ENCODE results near the gene CBFA2T3. TPM values are rescaled to one million over a fixed set of nuclear protein-coding genes. Genes with fewer than 3 reads are reported as not detected.

The CBFA2T3 gene
- total and polyA plus RNA-seq, 2 of the 13 experiments (the other 11 are each of a cell fraction or from before 2014, with no cell fraction given): 0.05 TPM; not detected in 1

- no peak for TF ChIP-seq UBTF (CRISPR knock-in tag; IDR thresholded peaks at IDR 0.05)
- TF ChIP-seq SSRP1 (CRISPR knock-in tag; IDR thresholded peaks at IDR 0.05): no peak
- TF ChIP-seq ZFP62 (CRISPR knock-in tag; IDR thresholded peaks at IDR 0.05): no peak
- TF ChIP-seq KLF9 (CRISPR knock-in tag; IDR thresholded peaks at IDR 0.05; ENCODE audit: low read depth): no peak
- no peak for TF ChIP-seq POLR2G (IDR thresholded peaks at IDR 0.05; ENCODE audit: low read depth, low read length)
- no peak for TF ChIP-seq POLR2A (IDR thresholded peaks at IDR 0.05; ENCODE audit: insufficient read depth in 1 of 2, low read depth in 2 of 2, low read length in 2 of 2)
- no peak for TF ChIP-seq MAX (IDR thresholded peaks at IDR 0.05)
- no peak for TF ChIP-seq ZNF562 (CRISPR knock-in tag; IDR thresholded peaks at IDR 0.05; ENCODE audit: borderline replicate concordance)
- TF ChIP-seq ZNF180 (CRISPR knock-in tag; IDR thresholded peaks at IDR 0.05; ENCODE audit: borderline replicate concordance, low read depth): no peak
Measured at GRCh38 chr16:89013111-89013510, 36.1 kb upstream of the CBFA2T3 start (continued).

GRCh38 chr16:89012622-89012995 lies 35.6 kb upstream of the CBFA2T3 start:
- intact Hi-C loops (cut with micrococcal nuclease; ENCODE audit: unreplicated experiment) (no loop called here), in situ Hi-C loops (cut with HindIII; ENCODE audit: extremely low pct_ligation_motif_present, low pct_unique_long_range_greater_than_20kb) (no loop called here)
- no peak overlapping the region for H3K27ac ChIP-seq (ENCODE audit: extremely low read length, insufficient read depth, low read length)
- no peak overlapping the region for H3K9ac ChIP-seq (ENCODE audit: insufficient read depth, low read depth, low read length)
- H3K4me3 ChIP-seq (replicated peaks in 1 of 3; ENCODE audit: insufficient read depth in 1 of 3, low read depth in 2 of 3, low read length in 3 of 3): no peak overlapping the region
- no peaks in the 10 kb centered on the region for H3K4me1 ChIP-seq (ENCODE audit: insufficient read depth, low read length)
- H3K79me2 ChIP-seq (ENCODE audit: insufficient read depth, low read length): no peaks in the 10 kb centered on the region
- 0% methylated on average over 2 of the region's 2 CpGs for WGBS (ENCODE audit: low lambda C conversion rate)
- POLR2A ChIA-PET: no interaction called here
- ATAC-seq (no peak), DNase-seq (ENCODE audit: low spot score) (no peak), FAIRE-seq (no peak)
- no TSS peak for BruUV-seq (replicated peaks)
- TF ChIP-seq NR3C1 (CRISPR knock-in tag; IDR thresholded peaks at IDR 0.05) (no peak), PHF20 (CRISPR knock-in tag; IDR thresholded peaks at IDR 0.05) (no peak), TRIM24 (CRISPR knock-in tag; IDR thresholded peaks at IDR 0.05) (no peak), SNAPC5 (CRISPR knock-in tag; IDR thresholded peaks at IDR 0.05; ENCODE audit: borderline replicate concordance) (no peak)
- peaks cover 3% of the 10 kb centered on the region; the same call in 1 of the 2 replicates for H4K20me1 ChIP-seq (ENCODE audit: insufficient read depth, low read length)
- no peaks in the 10 kb centered on the region for H3K36me3 ChIP-seq (replicated peaks in 1 of 2; ENCODE audit: control insufficient read depth in 1 of 2, insufficient read depth in 2 of 2, low read length in 2 of 2)
- CTCF ChIA-PET (ENCODE audit: low intra/inter-chr PET ratio, low total read pairs): no interaction called here
- H3K9me3 ChIP-seq (ENCODE audit: low read length): no peaks in the 10 kb centered on the region
- no peak overlapping the region for H2AFZ ChIP-seq (ENCODE audit: low read length)
- no peak overlapping the region for H3K4me2 ChIP-seq (ENCODE audit: low read depth, low read length)
- H3K27me3 ChIP-seq (ENCODE audit: control insufficient read depth in 1 of 2, insufficient read depth in 2 of 2, low read length in 2 of 2): peaks cover 10 to 28% of the 10 kb centered on the region in 2 experiments; a peak in 4 of 5 replicates

All from HepG2 (cell line).